Stimulated activated effector memory CD8-positive, alpha-beta T cell treated with anti-CD3 and anti-CD28 coated beads, Interleukin-12 subunit alpha, Interleukin-12 subunit beta, amount 100 ng/mL, for 72 hours (primary cell): ENCODE results near the gene UBAP2.
"Not testable (repeated sequence)": the region's sequence is repeated elsewhere in the genome, so short reads cannot be mapped to it uniquely, and the experiment has no call there.

ENCODE experiments used
- ATAC-seq: fragments of 150-1000 bp; cut with Tn5 transposase; 2 replicates; pipeline ENCODE4 v1.10.0; 2021
- DNase-seq, 2 donors: peaks; one replicate each; pipeline ENCODE4 v3.0.0; 2021 to 2022; ENCODE audit warnings: low spot score in 2 of 2
- H3K27ac Mint-ChIP-seq: one replicate; pipeline ENCODE4 v1.8.0; 2022; ENCODE audit warnings: mild to moderate bottlenecking, mixed read lengths
- H3K36me3 Mint-ChIP-seq: one replicate; pipeline ENCODE4 v1.8.0; 2022; ENCODE audit warnings: mild to moderate bottlenecking, mixed read lengths
- H3K4me1 Mint-ChIP-seq: one replicate; pipeline ENCODE4 v1.8.0; 2022; ENCODE audit warnings: mixed read lengths
- H3K4me3 Mint-ChIP-seq: one replicate; pipeline ENCODE4 v1.8.0; 2022; ENCODE audit warnings: mild to moderate bottlenecking, mixed read lengths
- H3K9me3 Mint-ChIP-seq: one replicate; pipeline ENCODE4 v1.8.0; 2022; ENCODE audit warnings: mixed read lengths

UBAP2 gene

GRCh38 chr9:34069831-34070230, 21.1 kb upstream of the UBAP2 start:
- Mint-ChIP-seq H3K4me1 (no peaks in the 10 kb centered on the region), H3K4me3 (no peak overlapping the region), H3K36me3 (no peaks in the 10 kb centered on the region), H3K9me3 (no peaks in the 10 kb centered on the region), H3K27ac (no peak overlapping the region)
- no peak for DNase-seq
- ATAC-seq = no peak

- ATAC-seq (no peak), DNase-seq (no peak)
- Mint-ChIP-seq H3K9me3 (no peaks in the 10 kb centered on the region), H3K36me3 (no peaks in the 10 kb centered on the region), H3K4me3 (no peak overlapping the region), H3K27ac (no peak overlapping the region), H3K4me1 (no peaks in the 10 kb centered on the region)
Observed at GRCh38 chr9:34065541-34065940, 16.9 kb upstream of the UBAP2 start.

- ATAC-seq (no peak), DNase-seq (no peak)
- H3K36me3 Mint-ChIP-seq = no peaks in the 10 kb centered on the region
- no peaks in the 10 kb centered on the region for H3K4me1 Mint-ChIP-seq
- H3K9me3 Mint-ChIP-seq = no peaks in the 10 kb centered on the region
- no peak overlapping the region for H3K27ac Mint-ChIP-seq
- H3K4me3 Mint-ChIP-seq = no peak overlapping the region
Observed at GRCh38 chr9:34059954-34060353, 11.3 kb upstream of the UBAP2 start.

- H3K36me3 Mint-ChIP-seq = no peaks in the 10 kb centered on the region
- no peaks in the 10 kb centered on the region for H3K4me1 Mint-ChIP-seq
- no peaks in the 10 kb centered on the region for H3K9me3 Mint-ChIP-seq
- no peak overlapping the region for H3K4me3 Mint-ChIP-seq
- H3K27ac Mint-ChIP-seq = no peak overlapping the region
- no peak for ATAC-seq
- no peak for DNase-seq
Observed at GRCh38 chr9:34059281-34059680, 10.6 kb upstream of the UBAP2 start.

GRCh38 chr9:34049630-34050384, 1.1 kb upstream of the UBAP2 start:
- DNase-seq (no peak), ATAC-seq (no peak)
- peak overlapping the region; percentile 92 for H3K4me3 Mint-ChIP-seq
- H3K9me3 Mint-ChIP-seq = no peaks in the 10 kb centered on the region
- peaks cover 34% of the 10 kb centered on the region for H3K4me1 Mint-ChIP-seq
- H3K27ac Mint-ChIP-seq = peak overlapping the region; percentile 99
- peaks cover 30% of the 10 kb centered on the region for H3K36me3 Mint-ChIP-seq

- ATAC-seq (peak; percentile 40), DNase-seq (no peak)
- Mint-ChIP-seq H3K4me1 (peaks cover 34% of the 10 kb centered on the region), H3K4me3 (peak overlapping the region; percentile 92), H3K9me3 (no peaks in the 10 kb centered on the region), H3K36me3 (peaks cover 47% of the 10 kb centered on the region), H3K27ac (peak overlapping the region; percentile 99)
Observed at GRCh38 chr9:34047864-34048726, 592 bp downstream of the UBAP2 start.

GRCh38 chr9:34046784-34047379, 1.8 kb downstream of the UBAP2 start:
- peaks cover 59% of the 10 kb centered on the region for H3K36me3 Mint-ChIP-seq
- peaks cover 34% of the 10 kb centered on the region for H3K4me1 Mint-ChIP-seq
- H3K9me3 Mint-ChIP-seq = no peaks in the 10 kb centered on the region
- H3K27ac Mint-ChIP-seq = peak overlapping the region; percentile 99
- H3K4me3 Mint-ChIP-seq = peak overlapping the region; percentile 92
- DNase-seq = no peak
- no peak for ATAC-seq

GRCh38 chr9:34045903-34046302, 2.8 kb downstream of the UBAP2 start:
- DNase-seq (no peak), ATAC-seq (no peak)
- H3K27ac Mint-ChIP-seq = no peak overlapping the region
- peaks cover 69% of the 10 kb centered on the region for H3K36me3 Mint-ChIP-seq
- peaks cover 34% of the 10 kb centered on the region for H3K4me1 Mint-ChIP-seq
- H3K4me3 Mint-ChIP-seq = peak overlapping the region; percentile 92
- no peaks in the 10 kb centered on the region for H3K9me3 Mint-ChIP-seq

- Mint-ChIP-seq H3K36me3 (peaks cover 73% of the 10 kb centered on the region), H3K4me1 (peaks cover 19% of the 10 kb centered on the region)
- DNase-seq, H3K27ac Mint-ChIP-seq, H3K4me3 Mint-ChIP-seq, ATAC-seq, H3K9me3 Mint-ChIP-seq: not testable (repeated sequence)
Observed at GRCh38 chr9:34042074-34042473, 6.6 kb downstream of the UBAP2 start.

GRCh38 chr9:34038851-34039250, 9.8 kb downstream of the UBAP2 start:
- H3K4me3 Mint-ChIP-seq, DNase-seq, H3K9me3 Mint-ChIP-seq, ATAC-seq, H3K27ac Mint-ChIP-seq: not testable (repeated sequence)
- H3K36me3 Mint-ChIP-seq = peaks cover 71% of the 10 kb centered on the region
- H3K4me1 Mint-ChIP-seq = peaks cover 12% of the 10 kb centered on the region

GRCh38 chr9:34037626-34038025, 11.1 kb downstream of the UBAP2 start:
- H3K9me3 Mint-ChIP-seq = no peaks in the 10 kb centered on the region

GRCh38 chr9:34036625-34037024, 12.1 kb downstream of the UBAP2 start:
- ATAC-seq = no peak
- Mint-ChIP-seq H3K4me3 (no peak overlapping the region), H3K4me1 (peaks cover 12% of the 10 kb centered on the region), H3K9me3 (no peaks in the 10 kb centered on the region), H3K36me3 (peaks cover 59% of the 10 kb centered on the region), H3K27ac (no peak overlapping the region)
- no peak for DNase-seq

More at GRCh38 chr9:34037626-34038025, 11.1 kb downstream of the UBAP2 start:
- H3K36me3 Mint-ChIP-seq = peaks cover 59% of the 10 kb centered on the region
- ATAC-seq (no peak), DNase-seq (no peak)
- peak overlapping the region; percentile 69 for H3K27ac Mint-ChIP-seq
- H3K4me1 Mint-ChIP-seq = peaks cover 12% of the 10 kb centered on the region
- no peak overlapping the region for H3K4me3 Mint-ChIP-seq

- ATAC-seq (no peak), DNase-seq (no peak)
- Mint-ChIP-seq H3K4me1 (peaks cover 12% of the 10 kb centered on the region), H3K27ac (no peak overlapping the region), H3K4me3 (no peak overlapping the region), H3K9me3 (no peaks in the 10 kb centered on the region), H3K36me3 (peaks cover 61% of the 10 kb centered on the region)
Observed at GRCh38 chr9:34035656-34036055, 13.0 kb downstream of the UBAP2 start.

GRCh38 chr9:34034698-34035065, 14.0 kb downstream of the UBAP2 start:
- H3K27ac Mint-ChIP-seq = no peak overlapping the region
- H3K36me3 Mint-ChIP-seq = peaks cover 63% of the 10 kb centered on the region
- no peaks in the 10 kb centered on the region for H3K9me3 Mint-ChIP-seq
- ATAC-seq = no peak
- no peak overlapping the region for H3K4me3 Mint-ChIP-seq
- peaks cover 12% of the 10 kb centered on the region for H3K4me1 Mint-ChIP-seq
- DNase-seq = no peak

- H3K9me3 Mint-ChIP-seq = no peaks in the 10 kb centered on the region
- peaks cover 7% of the 10 kb centered on the region for H3K4me1 Mint-ChIP-seq
- ATAC-seq (no peak), DNase-seq (no peak)
- H3K36me3 Mint-ChIP-seq = peaks cover 69% of the 10 kb centered on the region
- peak overlapping the region; percentile 63 for H3K27ac Mint-ChIP-seq
- H3K4me3 Mint-ChIP-seq = no peak overlapping the region
Observed at GRCh38 chr9:34032631-34033030, 16.1 kb downstream of the UBAP2 start.
